IMR-90 (cell line): ENCODE results near the gene RASGRF2.

Source experiments
- CEBPB ChIP-seq: IDR thresholded peaks from 2 replicates; pipeline ENCODE4 v1.6.1; 2012; ENCODE audit warnings: low read depth, low read length, improper control_type of control experiment
- MAFK ChIP-seq: IDR thresholded peaks from 2 replicates; pipeline ENCODE4 v1.6.1; 2012; ENCODE audit warnings: low read depth, low read length, improper control_type of control experiment
- MAZ ChIP-seq: IDR thresholded peaks from 2 replicates; pipeline ENCODE4 v1.6.1; 2012; ENCODE audit warnings: low read depth, mild to moderate bottlenecking, low read length, improper control_type of control experiment, moderate library complexity, borderline replicate concordance
- MXI1 ChIP-seq: IDR thresholded peaks from 2 replicates; pipeline ENCODE4 v1.6.1; 2012; ENCODE audit warnings: low read depth, mild to moderate bottlenecking, low read length, moderate library complexity, borderline replicate concordance
- POLR2A ChIP-seq: IDR thresholded peaks from 2 replicates; pipeline ENCODE4 v1.6.1; 2012; ENCODE audit warnings: mild to moderate bottlenecking, low read depth, low read length
- TF ChIP-seq, protein P1 (sequence below): conservative IDR thresholded peaks from 2 replicates; pipeline ENCODE4 v1.5.1; 2012; ENCODE audit warnings: mild to moderate bottlenecking, low read depth, low read length, improper control_type of control experiment
- TF ChIP-seq, protein P2 (sequence below): fragments of 150-350 bp; IDR thresholded peaks from 2 replicates; pipeline ENCODE4 v1.6.1; 2017; ENCODE audit warnings: mild to moderate bottlenecking, antibody characterized with exemption, low read length, low read depth

DNA sequence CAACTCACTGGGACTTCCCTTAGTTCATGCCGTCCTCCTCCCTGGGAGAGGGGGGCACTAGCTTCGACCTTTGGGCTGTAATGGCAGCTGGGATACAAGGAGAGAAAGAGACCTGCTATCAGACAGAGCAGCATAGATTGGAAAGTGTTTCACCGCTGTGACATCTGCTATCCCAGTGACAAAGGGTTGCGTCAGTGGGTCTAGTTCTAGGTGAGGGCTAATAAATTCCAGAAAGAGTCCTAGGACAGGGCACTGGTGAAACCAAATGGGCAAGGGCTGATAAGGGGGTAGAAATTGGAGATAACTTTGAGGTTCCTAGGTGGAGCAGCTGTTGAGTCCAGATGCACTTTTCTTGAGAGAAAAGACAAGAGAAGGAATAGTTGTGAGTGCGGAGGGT, 62.5 kb downstream of the RASGRF2 start:
- TF ChIP-seq MAZ, result no peak
- TF ChIP-seq, protein P1, sequence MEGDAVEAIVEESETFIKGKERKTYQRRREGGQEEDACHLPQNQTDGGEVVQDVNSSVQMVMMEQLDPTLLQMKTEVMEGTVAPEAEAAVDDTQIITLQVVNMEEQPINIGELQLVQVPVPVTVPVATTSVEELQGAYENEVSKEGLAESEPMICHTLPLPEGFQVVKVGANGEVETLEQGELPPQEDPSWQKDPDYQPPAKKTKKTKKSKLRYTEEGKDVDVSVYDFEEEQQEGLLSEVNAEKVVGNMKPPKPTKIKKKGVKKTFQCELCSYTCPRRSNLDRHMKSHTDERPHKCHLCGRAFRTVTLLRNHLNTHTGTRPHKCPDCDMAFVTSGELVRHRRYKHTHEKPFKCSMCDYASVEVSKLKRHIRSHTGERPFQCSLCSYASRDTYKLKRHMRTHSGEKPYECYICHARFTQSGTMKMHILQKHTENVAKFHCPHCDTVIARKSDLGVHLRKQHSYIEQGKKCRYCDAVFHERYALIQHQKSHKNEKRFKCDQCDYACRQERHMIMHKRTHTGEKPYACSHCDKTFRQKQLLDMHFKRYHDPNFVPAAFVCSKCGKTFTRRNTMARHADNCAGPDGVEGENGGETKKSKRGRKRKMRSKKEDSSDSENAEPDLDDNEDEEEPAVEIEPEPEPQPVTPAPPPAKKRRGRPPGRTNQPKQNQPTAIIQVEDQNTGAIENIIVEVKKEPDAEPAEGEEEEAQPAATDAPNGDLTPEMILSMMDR, result no peak
- TF ChIP-seq POLR2A, result no peak
- TF ChIP-seq CEBPB, result no peak
- TF ChIP-seq MXI1, result no peak
- no peak for TF ChIP-seq MAFK
- TF ChIP-seq, protein P2, sequence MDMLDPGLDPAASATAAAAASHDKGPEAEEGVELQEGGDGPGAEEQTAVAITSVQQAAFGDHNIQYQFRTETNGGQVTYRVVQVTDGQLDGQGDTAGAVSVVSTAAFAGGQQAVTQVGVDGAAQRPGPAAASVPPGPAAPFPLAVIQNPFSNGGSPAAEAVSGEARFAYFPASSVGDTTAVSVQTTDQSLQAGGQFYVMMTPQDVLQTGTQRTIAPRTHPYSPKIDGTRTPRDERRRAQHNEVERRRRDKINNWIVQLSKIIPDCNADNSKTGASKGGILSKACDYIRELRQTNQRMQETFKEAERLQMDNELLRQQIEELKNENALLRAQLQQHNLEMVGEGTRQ, result no peak
